HG02763 (cell line): ENCODE results near the gene TNS2.
A peak's percentile ranks its signal among the peaks of the same experiment; 100 is the strongest.
"Not testable (repeated sequence)": the region's sequence is repeated elsewhere in the genome, so short reads cannot be mapped to it uniquely, and the experiment has no call there.

Source experiments
- ATAC-seq: cut with Tn5 transposase; IDR thresholded peaks from one replicate; pipeline ENCODE4 v1.9.1; 2021; ENCODE audit warnings: mild to moderate bottlenecking, moderate library complexity; ENCODE audit not compliant: unreplicated experiment

The TNS2 gene

GRCh38 chr12:53090554-53090953, 40.7 kb downstream of the TNS2 start:
- ATAC-seq: no peak

DNA sequence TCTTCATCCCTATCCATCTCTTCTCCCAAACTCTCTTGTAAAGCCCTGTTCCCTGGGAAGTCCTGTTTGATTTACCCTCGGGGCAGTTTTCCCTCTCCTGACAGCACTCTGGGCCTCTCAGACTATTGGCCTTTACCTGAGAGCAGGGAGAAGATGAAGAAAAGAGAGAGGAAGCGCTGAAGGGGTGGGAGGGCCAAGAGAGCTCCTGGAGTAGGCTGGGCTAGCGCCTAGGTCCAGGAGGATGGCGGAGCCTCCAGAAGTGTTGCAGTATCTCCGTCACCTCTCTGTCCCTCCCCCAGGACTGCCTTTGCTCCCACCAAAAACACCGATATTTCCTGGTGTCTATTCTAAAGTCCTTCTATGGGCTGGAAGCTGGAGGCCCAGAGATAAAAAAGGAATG, 41.9 kb downstream of the TNS2 start:
- ATAC-seq: no peak

DNA sequence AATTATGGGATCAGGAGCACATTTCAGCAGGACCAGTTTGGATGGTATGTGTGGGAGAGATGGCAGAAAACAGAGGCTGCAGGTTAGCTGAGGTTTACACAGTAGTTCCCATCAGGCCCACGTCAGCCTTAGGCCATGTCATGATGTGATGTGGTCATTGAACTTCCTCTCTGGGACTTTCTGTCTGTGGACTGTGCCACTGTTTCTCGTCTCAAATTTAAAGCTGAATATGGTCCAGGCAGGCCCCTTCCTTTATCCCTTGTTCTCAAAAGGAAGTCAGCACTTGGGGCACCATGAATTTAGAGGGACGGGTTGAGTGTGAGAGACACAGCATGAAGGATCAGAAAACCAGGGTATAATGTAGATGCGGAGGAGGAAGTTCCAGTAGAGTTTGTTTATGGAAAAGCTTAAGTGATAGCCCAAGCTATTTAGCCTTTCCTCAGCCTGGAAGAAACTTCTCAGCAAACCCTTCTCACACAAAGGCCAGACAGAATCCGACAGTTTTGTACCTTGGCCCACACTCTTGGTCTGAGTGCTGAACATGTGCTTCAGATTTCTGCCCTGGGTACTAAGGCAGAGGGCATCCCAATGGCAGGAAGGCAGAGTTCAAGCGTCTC, 44.0 kb downstream of the TNS2 start:
- no peak for ATAC-seq

- ATAC-seq: no peak
Observed at GRCh38 chr12:53094394-53094787, 44.5 kb downstream of the TNS2 start.

DNA sequence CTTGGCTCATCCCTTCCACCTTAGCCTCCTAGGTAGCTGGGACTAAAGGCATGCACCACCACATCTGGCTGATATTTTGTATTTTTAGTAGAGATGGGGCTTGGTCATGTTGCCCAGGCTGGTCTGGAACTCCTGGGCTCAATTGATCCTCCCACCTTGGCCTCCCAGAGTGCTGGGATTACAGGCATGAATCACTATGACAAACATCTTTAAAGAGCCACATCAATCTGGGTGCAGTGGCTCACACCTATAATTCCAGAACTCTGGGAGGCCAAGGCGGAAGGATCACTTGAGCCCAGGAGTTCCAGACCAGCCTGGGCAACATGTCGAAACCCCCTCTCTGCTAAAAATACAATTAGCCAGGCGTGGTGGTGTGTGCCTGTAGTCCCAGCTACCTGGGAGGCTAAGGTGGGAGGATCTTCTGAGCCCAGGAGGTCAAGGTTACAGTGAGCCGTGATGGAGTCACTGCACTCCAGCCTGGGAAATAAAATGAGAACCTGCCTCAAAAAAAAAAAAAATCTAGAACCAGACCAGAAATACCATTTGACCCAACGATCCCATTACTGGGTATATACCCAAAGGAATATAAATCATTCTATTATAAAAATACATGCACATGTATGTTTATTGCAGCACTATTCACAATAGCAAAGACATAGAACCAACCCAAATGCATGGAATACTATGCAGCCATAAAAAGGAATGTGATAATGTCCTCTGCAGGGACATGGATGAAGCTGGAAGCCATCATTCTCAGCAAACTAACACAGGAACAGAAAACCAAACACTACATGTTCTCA, 45.1 kb downstream of the TNS2 start:
- not testable (repeated sequence) for ATAC-seq

GRCh38 chr12:53095596-53095895, 45.7 kb downstream of the TNS2 start:
- ATAC-seq: not testable (repeated sequence)

- no peak for ATAC-seq
Observed at GRCh38 chr12:53096089-53096741, 46.4 kb downstream of the TNS2 start.

- ATAC-seq: no peak
Observed at GRCh38 chr12:53096759-53097158, 46.9 kb downstream of the TNS2 start.

DNA sequence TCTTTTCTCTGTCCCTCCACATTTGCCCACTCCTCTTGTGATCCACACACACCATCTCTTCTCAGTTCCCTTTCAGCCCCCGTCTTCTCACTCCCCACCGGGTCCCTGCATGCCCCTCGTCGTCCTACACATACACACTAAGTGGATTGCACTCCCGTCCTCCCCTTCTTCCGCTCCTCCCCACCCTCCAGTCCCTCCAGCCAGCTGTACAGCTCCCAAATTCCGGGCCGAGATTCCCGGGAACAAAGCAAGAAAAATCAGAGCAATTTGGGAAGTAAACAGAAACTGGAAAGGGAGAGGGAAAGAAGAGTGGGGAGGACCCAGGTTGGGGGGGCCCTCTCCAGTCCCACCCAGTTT, 47.3 kb downstream of the TNS2 start:
- no peak for ATAC-seq

- peak; percentile 66 for ATAC-seq
Observed at GRCh38 chr12:53097564-53098353, 47.9 kb downstream of the TNS2 start, which contains the start of gene IGFBP6. TSS of gene IGFBP6 (plus strand) at chr12:53097667. CDS start at chr12:53097718, 51 bp downstream.

DNA sequence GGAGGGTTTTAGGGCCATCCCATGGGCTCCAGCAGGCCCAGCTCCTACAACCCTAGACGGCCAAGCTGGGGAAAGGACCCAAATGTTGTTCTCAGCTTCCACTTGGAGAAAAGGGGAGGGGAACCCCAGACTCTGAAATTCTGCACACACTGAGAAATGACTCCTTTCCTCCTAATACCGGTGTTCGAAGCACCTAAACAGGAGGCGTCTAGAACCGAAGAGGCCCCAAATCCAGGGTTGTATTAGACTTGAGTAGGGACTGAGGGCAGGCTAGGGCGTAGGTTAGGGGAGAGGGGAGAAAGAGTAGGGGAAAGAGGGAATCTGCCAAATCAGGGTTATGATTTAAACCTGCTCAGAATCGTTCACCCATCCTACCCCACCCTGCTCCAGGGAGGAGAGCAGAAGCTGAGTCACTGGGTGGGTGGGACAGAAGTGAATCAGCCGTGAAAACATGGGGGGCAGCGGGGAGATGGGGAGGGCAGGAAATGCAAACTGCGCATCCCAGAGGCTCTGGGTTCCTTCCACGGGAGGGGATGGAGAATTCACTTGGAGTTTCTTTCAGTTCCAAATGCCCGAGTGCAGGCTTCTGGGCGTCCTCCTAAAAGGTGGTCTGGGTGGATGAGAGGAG, 48.6 kb downstream of the TNS2 start:
- ATAC-seq: no peak

GRCh38 chr12:53099071-53099882, 49.4 kb downstream of the TNS2 start:
- no peak for ATAC-seq

DNA sequence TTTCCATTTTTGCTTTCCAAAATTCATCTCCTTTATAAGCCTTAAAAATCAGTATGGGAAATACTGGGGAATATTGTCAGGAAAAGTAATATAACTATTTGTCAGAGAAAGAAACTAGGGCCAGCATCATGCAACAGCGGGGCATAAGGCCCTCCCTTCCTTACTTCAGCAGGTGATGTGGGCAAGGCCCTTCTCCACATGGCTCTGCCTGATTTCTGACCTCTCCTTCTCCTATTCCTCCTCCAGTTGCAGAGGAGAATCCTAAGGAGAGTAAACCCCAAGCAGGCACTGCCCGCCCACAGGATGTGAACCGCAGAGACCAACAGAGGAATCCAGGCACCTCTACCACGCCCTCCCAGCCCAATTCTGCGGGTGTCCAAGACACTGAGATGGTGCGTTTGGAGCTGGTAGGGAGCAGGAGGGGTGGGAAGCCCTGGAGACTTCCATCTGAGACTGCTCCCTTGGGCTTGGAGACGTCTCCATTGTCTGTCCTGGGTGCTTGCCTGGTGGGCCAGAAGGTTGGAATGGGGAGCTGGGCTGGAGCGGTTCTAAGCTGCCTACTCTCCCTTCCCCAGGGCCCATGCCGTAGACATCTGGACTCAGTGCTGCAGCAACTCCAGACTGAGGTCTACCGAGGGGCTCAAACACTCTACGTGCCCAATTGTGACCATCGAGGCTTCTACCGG, 50.7 kb downstream of the TNS2 start:
- no peak for ATAC-seq

DNA sequence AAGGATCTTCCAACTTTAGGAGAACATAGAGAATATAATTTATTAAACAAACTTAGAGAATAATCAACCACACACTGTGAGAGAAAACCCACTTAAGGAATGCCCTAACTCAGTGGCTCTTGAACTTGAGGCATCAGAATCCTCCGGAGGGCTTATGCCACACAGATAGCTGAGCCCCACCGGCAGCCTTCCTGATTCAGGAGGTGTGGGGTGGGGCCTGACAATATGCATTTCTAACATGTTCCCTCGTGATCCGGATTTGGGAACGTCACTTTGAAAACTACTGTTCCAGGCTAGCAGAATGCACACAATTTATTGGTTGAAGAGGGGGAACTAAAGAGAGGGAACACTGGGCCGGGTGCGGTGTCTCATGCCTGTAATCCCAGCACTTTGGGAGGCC, 51.4 kb downstream of the TNS2 start:
- no peak for ATAC-seq

- ATAC-seq: no peak
Observed at GRCh38 chr12:53101931-53102781, 52.3 kb downstream of the TNS2 start.

GRCh38 chr12:53102883-53103807, 53.3 kb downstream of the TNS2 start, which contains the start of gene SOAT2:
TSS of gene SOAT2 (plus strand) at chr12:53103486. CDS start at chr12:53103578, 92 bp downstream.
- peak; percentile 42 for ATAC-seq

GRCh38 chr12:53103860-53104305, 54.0 kb downstream of the TNS2 start:
- ATAC-seq: no peak
